ENCODE results near the gene CCSAP. TPM values are rescaled to one million over a fixed set of nuclear protein-coding genes. Genes with fewer than 3 reads are reported as not detected.
"Not testable (repeated sequence)": the region's sequence is repeated elsewhere in the genome, so short reads cannot be mapped to it uniquely, and the experiment has no call there.

Gene CCSAP
- total RNA-seq, 4 donors from 2014 or later = 0.44 to 1.1 (median 0.81) TPM

GRCh38 chr1:229379846-229380245 lies 37.0 kb upstream of the CCSAP start:
- ATAC-seq = no peak

GRCh38 chr1:229378586-229379367 lies 35.9 kb upstream of the CCSAP start:
- Histone ChIP-seq H3K27me3 (no peaks in the 10 kb centered on the region), H3K9me3 (no peaks in the 10 kb centered on the region), H3K36me3 (no peaks in the 10 kb centered on the region), H3K4me1 (peaks cover 7 to 8% of the 10 kb centered on the region in 2 donors), H3K27ac (no peak overlapping the region), H3K4me3 (no peak overlapping the region)
- intact Hi-C loops (cut with DNase I; ENCODE audit: low total_unique reads) = no loop called here
- ATAC-seq (no peak), DNase-seq (no peak)
- in situ Hi-C loops (cut with MboI; ENCODE audit: low sequenced_read_pairs in 4 of 4) = no loop called here
- TF ChIP-seq POLR2A (IDR thresholded peaks at IDR 0.05) (no peak), CTCF (IDR thresholded peaks at IDR 0.05 in 4 of 5, conservative IDR thresholded peaks at IDR 0.05 in 1 of 5) (no peak)

More at GRCh38 chr1:229379846-229380245, 37.0 kb upstream of the CCSAP start:
- DNase-seq = no peak
- peaks cover 7 to 8% of the 10 kb centered on the region in 2 donors for H3K4me1 ChIP-seq
- intact Hi-C loops (cut with DNase I; ENCODE audit: low total_unique reads) (no loop called here), in situ Hi-C loops (cut with MboI; ENCODE audit: low sequenced_read_pairs in 4 of 4) (no loop called here)
- no peaks in the 10 kb centered on the region for H3K27me3 ChIP-seq
- no peaks in the 10 kb centered on the region for H3K36me3 ChIP-seq
- TF ChIP-seq CTCF (IDR thresholded peaks at IDR 0.05 in 4 of 5, conservative IDR thresholded peaks at IDR 0.05 in 1 of 5) (no peak), POLR2A (IDR thresholded peaks at IDR 0.05) (no peak)
- no peak overlapping the region for H3K27ac ChIP-seq
- H3K4me3 ChIP-seq = no peak overlapping the region
- H3K9me3 ChIP-seq = no peaks in the 10 kb centered on the region

- H3K36me3 ChIP-seq; intact Hi-C loops (cut with DNase I; ENCODE audit: low total_unique reads); in situ Hi-C loops (cut with MboI; ENCODE audit: low sequenced_read_pairs in 4 of 4); ATAC-seq; H3K27me3 ChIP-seq; H3K4me1 ChIP-seq; H3K27ac ChIP-seq; DNase-seq; H3K4me3 ChIP-seq; H3K9me3 ChIP-seq: not testable (repeated sequence)
These were observed 35.2 kb upstream of the CCSAP start for GRCh38 chr1:229378035-229378434.

- Histone ChIP-seq H3K36me3 (no peaks in the 10 kb centered on the region), H3K4me3 (no peak overlapping the region), H3K4me1 (peaks cover 7 to 8% of the 10 kb centered on the region in 2 donors), H3K9me3 (no peaks in the 10 kb centered on the region), H3K27me3 (no peaks in the 10 kb centered on the region), H3K27ac (no peak overlapping the region)
- intact Hi-C loops (cut with DNase I; ENCODE audit: low total_unique reads) (no loop called here), in situ Hi-C loops (cut with MboI; ENCODE audit: low sequenced_read_pairs in 4 of 4) (no loop called here)
- TF ChIP-seq POLR2A (IDR thresholded peaks at IDR 0.05) (no peak), CTCF (IDR thresholded peaks at IDR 0.05 in 4 of 5, conservative IDR thresholded peaks at IDR 0.05 in 1 of 5) (no peak)
- ATAC-seq = no peak
- no peak for DNase-seq
These were observed 34.6 kb upstream of the CCSAP start for GRCh38 chr1:229377429-229377828.

GRCh38 chr1:229376521-229376920 lies 33.7 kb upstream of the CCSAP start:
- intact Hi-C loops (cut with DNase I; ENCODE audit: low total_unique reads) = no loop called here
- H3K27me3 ChIP-seq = no peaks in the 10 kb centered on the region

More at GRCh38 chr1:229376521-229376920, 33.7 kb upstream of the CCSAP start:
- Histone ChIP-seq H3K4me1 (peaks cover 0 to under 1% of the 10 kb centered on the region in 2 donors), H3K36me3 (no peaks in the 10 kb centered on the region), H3K9me3 (no peaks in the 10 kb centered on the region), H3K27ac (no peak overlapping the region), H3K4me3 (no peak overlapping the region)
- DNase-seq (no peak), ATAC-seq (no peak)
- in situ Hi-C loops (cut with MboI; ENCODE audit: low sequenced_read_pairs in 4 of 4) = no loop called here
- TF ChIP-seq CTCF (IDR thresholded peaks at IDR 0.05 in 4 of 5, conservative IDR thresholded peaks at IDR 0.05 in 1 of 5) = no peak
- TF ChIP-seq POLR2A (IDR thresholded peaks at IDR 0.05) = no peak

Data from gastrocnemius medialis (tissue), 4 donors.